Omental fat pad (tissue), 4 donors: ENCODE data around the gene CAPN11. TPM values are rescaled to one million over a fixed set of nuclear protein-coding genes. Genes with fewer than 3 reads are reported as not detected.
A peak's percentile ranks its signal among the peaks of the same experiment; 100 is the strongest.

Source experiments
- ATAC-seq: fragments of 150-250 bp; one replicate; pipeline ENCODE4 v1.9.1; 2016; ENCODE audit warnings: mild to moderate bottlenecking, moderate library complexity; ENCODE audit not compliant: low FRiP score
- DNase-seq: peaks from one replicate; pipeline ENCODE4 v3.0.0-alpha.2; 2019; ENCODE audit warnings: low spot score
- CTCF ChIP-seq, 3 donors: fragments of 450-650 bp; IDR thresholded peaks; one replicate each; pipeline ENCODE4 v1.5.1; 2016 to 2017; ENCODE audit warnings: antibody characterized with exemption in 3 of 3, mild to moderate bottlenecking in 3 of 3, moderate library complexity in 2 of 3
- total RNA-seq, 4 donors: library from RNA; depleted of rRNA; stranded (reverse); fragments of >200 nt; gene quantifications; one replicate each; pipeline ENCODE4 v1.1.0, GENCODE V29; 2016

CAPN11 gene
- total RNA-seq, 4 donors from 2014 or later = 0.09 to 8.4 (median 3.3) TPM

GRCh38 chr6:44115866-44116265 is 42.8 kb upstream of the CAPN11 start:
- DNase-seq = no peak
- ATAC-seq = no peak
- no peak for TF ChIP-seq CTCF (IDR thresholded peaks at IDR 0.05)

GRCh38 chr6:44116641-44117382 is 41.8 kb upstream of the CAPN11 start:
- DNase-seq = no peak
- peak; percentile 37 for ATAC-seq
- no peak for TF ChIP-seq CTCF (IDR thresholded peaks at IDR 0.05)

DNA sequence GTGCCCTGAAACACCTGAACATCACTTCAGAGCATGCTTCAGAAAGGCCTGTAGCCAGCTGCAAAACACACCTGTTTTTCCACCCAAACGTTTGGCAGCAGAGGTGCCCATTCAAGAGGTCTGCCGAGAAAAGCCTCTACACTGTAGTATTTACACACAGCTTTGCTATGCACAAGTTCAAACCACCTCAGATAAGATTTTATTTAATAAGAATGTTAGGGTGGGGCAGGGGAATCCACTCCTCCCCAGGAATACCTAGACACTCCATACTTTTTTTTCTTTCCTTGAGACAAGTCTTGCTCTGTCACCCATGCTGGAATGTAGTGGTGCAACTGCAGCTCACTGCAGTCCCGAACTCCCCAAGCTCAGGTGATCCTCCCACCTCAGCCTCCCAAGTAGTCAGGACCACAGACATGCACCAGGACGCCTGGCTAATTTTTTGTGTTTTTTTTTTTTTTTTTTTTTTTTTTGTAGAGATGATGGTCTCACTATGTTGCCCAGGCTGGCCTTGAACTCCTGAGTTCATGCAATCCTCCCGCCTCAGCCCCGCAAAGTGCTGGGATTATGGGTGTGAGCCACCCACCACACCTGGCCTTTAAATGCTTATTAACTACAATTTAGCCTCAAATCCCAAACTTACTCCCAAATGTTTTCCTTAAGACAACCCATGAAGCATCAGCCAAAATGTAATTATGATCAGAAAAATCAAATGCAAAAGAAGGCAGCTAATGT is 41.1 kb upstream of the CAPN11 start:
- TF ChIP-seq CTCF (IDR thresholded peaks at IDR 0.05) = no peak
- ATAC-seq (no peak), DNase-seq (no peak)

GRCh38 chr6:44119704-44120262 is 38.8 kb upstream of the CAPN11 start:
- no peak for DNase-seq
- ATAC-seq = peak; percentile 42
- TF ChIP-seq CTCF (IDR thresholded peaks at IDR 0.05) = no peak

GRCh38 chr6:44120692-44121443 is 37.8 kb upstream of the CAPN11 start:
- DNase-seq = no peak
- TF ChIP-seq CTCF (IDR thresholded peaks at IDR 0.05) = no peak
- ATAC-seq = no peak

GRCh38 chr6:44122801-44123200 is 35.8 kb upstream of the CAPN11 start:
- TF ChIP-seq CTCF (IDR thresholded peaks at IDR 0.05) = no peak
- no peak for ATAC-seq
- no peak for DNase-seq
